HCT116 (cell line): ENCODE results near the gene TLR4. TPM values are rescaled to one million over a fixed set of nuclear protein-coding genes. Genes with fewer than 3 reads are reported as not detected.

ENCODE experiments used
- ATAC-seq: fragments of 200-7000 bp; cut with Tn5 transposase; 2 replicates; pipeline ENCODE4 v1.9.1; 2020; ENCODE audit warnings: mild to moderate bottlenecking, moderate library complexity
- BruUV-seq: library from RNA; stranded (reverse); fragments of 400-500 nt; replicated peaks from 2 replicates; lab custom pipeline; 2021; lab: Mats Ljungman, UMichigan
- CTCF ChIA-PET: fragments of 300-600 bp; sonication (Branson Sonifier 250); formaldehyde crosslinking; loops from one replicate; lab custom pipeline; 2021; ENCODE audit warnings: antibody characterized with exemption; lab: Charles Lee
- POLR2A ChIA-PET: fragments of 300-600, 350-600 bp; sonication (Branson Sonifier 250); formaldehyde crosslinking; loops from one replicate; lab custom pipeline; 2021; ENCODE audit warnings: antibody characterized with exemption; lab: Charles Lee
- RAD21 ChIA-PET, 2 experiments: fragments of 300-600 bp; sonication (Branson Sonifier 250); formaldehyde crosslinking; loops; one replicate each; lab custom pipeline; 2023; ENCODE audit warnings: low total read pairs in 2 of 2; ENCODE audit not compliant: uncharacterized antibody in 2 of 2, unreplicated experiment in 2 of 2, low non-redundant PET in 1 of 2; lab: Charles Lee
- DNase-seq: peaks from one replicate; pipeline ENCODE4 v3.0.0-alpha.2; 2010; ENCODE audit warnings: low read depth, low spot score
- H2AFZ ChIP-seq: fragments of 200-600 bp; shearing (Covaris generic), sonication (generic); 2 replicates; pipeline ENCODE4 v1.6.1; 2017; ENCODE audit warnings: low read depth, mixed run types, mixed read lengths, antibody characterized with exemption, low read length; ENCODE audit not compliant: poor library complexity, severe bottlenecking
- H3K27ac ChIP-seq: 2 replicates; pipeline ENCODE4 v1.5.1; 2012; ENCODE audit warnings: low read depth, low read length
- H3K27me3 ChIP-seq: fragments of 200-600 bp; sonication (generic); 2 replicates; pipeline ENCODE4 v1.6.1; 2016; ENCODE audit warnings: mixed run types, low read length, mixed read lengths; ENCODE audit not compliant: insufficient read depth
- H3K36me3 ChIP-seq, 2 experiments: fragments of 200-500 bp in 1 of 2; fragments of 200-600 bp in 1 of 2; sonication (Bioruptor generic) in 1 of 2; sonication (generic) in 1 of 2; 2 replicates each; pipeline versions ENCODE4 v1.5.1 to v1.6.1; 2014 to 2016; ENCODE audit warnings: low read length in 2 of 2, inconsistent platforms in 1 of 2, mixed read lengths in 1 of 2, mixed run types in 1 of 2; ENCODE audit not compliant: insufficient read depth in 2 of 2, control insufficient read depth in 1 of 2
- H3K4me1 ChIP-seq, 2 experiments: fragments of 200-600 bp in 1 of 2; sonication (generic) in 1 of 2; 2 replicates each; pipeline versions ENCODE4 v1.5.1 to v1.6.1; 2012 to 2017; ENCODE audit warnings: low read length in 2 of 2, inconsistent platforms in 1 of 2, mild to moderate bottlenecking in 1 of 2, mixed read lengths in 1 of 2, mixed run types in 1 of 2, moderate library complexity in 1 of 2; ENCODE audit not compliant: insufficient read depth in 2 of 2, control insufficient read depth in 1 of 2
- H3K4me2 ChIP-seq: fragments of 200-600 bp; sonication (generic); 2 replicates; pipeline ENCODE4 v1.6.1; 2017; ENCODE audit warnings: mixed run types, low read length, mixed read lengths
- H3K4me3 ChIP-seq, 2 experiments: fragments of 200-600 bp in 1 of 2; sonication (generic) in 1 of 2; replicated peaks in 1 of 2; 2 replicates each; pipeline ENCODE4 v1.5.1; 2011 to 2016; ENCODE audit warnings: low read length in 2 of 2, control low read depth in 1 of 2, low read depth in 1 of 2, mild to moderate bottlenecking in 1 of 2, mixed read lengths in 1 of 2, mixed run types in 1 of 2
- H3K79me2 ChIP-seq: fragments of 200-600 bp; sonication (generic); 2 replicates; pipeline ENCODE4 v1.6.1; 2017; ENCODE audit warnings: mild to moderate bottlenecking, mixed run types, low read length, moderate library complexity, mixed read lengths; ENCODE audit not compliant: insufficient read depth
- H3K9ac ChIP-seq: fragments of 200-600 bp; sonication (generic); 2 replicates; pipeline ENCODE4 v1.6.1; 2016; ENCODE audit warnings: low read length, mixed read lengths
- H3K9me2 ChIP-seq: fragments of 200-600 bp; sonication (generic), shearing (Covaris generic); 2 replicates; pipeline ENCODE4 v1.6.1; 2017; ENCODE audit warnings: mixed run types, mild to moderate bottlenecking, moderate library complexity; ENCODE audit not compliant: insufficient read depth
- H3K9me3 ChIP-seq, 2 experiments: fragments of 200-500 bp in 1 of 2; fragments of 200-600 bp in 1 of 2; sonication (Bioruptor generic) in 1 of 2; sonication (generic) in 1 of 2; 2 replicates each; pipeline ENCODE4 v1.6.1; 2014 to 2017; ENCODE audit warnings: low read length in 2 of 2, mixed read lengths in 2 of 2, inconsistent platforms in 1 of 2, low read depth in 1 of 2, mild to moderate bottlenecking in 1 of 2, mixed run types in 1 of 2, moderate library complexity in 1 of 2; ENCODE audit not compliant: control insufficient read depth in 1 of 2, insufficient read depth in 1 of 2
- H4K20me1 ChIP-seq: fragments of 200-600 bp; sonication (generic), shearing (Covaris generic); 2 replicates; pipeline ENCODE4 v1.6.1; 2017; ENCODE audit warnings: mixed run types, mild to moderate bottlenecking, moderate library complexity; ENCODE audit not compliant: insufficient read depth
- CEBPB ChIP-seq: IDR thresholded peaks from 2 replicates; pipeline ENCODE4 v1.6.1; 2012; ENCODE audit warnings: low read depth
- EGR1 ChIP-seq: IDR thresholded peaks from 2 replicates; pipeline ENCODE4 v1.6.1; 2012; ENCODE audit warnings: low read depth
- EZH2 ChIP-seq: fragments of 200-600 bp; sonication (generic); IDR thresholded peaks from 2 replicates; pipeline ENCODE4 v1.6.1; 2017; ENCODE audit warnings: antibody characterized with exemption, mixed run types
- EZH2phosphoT487 ChIP-seq: fragments of 200-600 bp; IDR thresholded peaks from 2 replicates; pipeline ENCODE4 v1.6.1; 2018; ENCODE audit warnings: antibody characterized with exemption, borderline replicate concordance
- FOSL1 ChIP-seq: IDR thresholded peaks from 2 replicates; pipeline ENCODE4 v1.6.1; 2012; ENCODE audit warnings: low read depth
- MAX ChIP-seq: IDR thresholded peaks from 2 replicates; pipeline ENCODE4 v1.6.1; 2012
- REST ChIP-seq: IDR thresholded peaks from 2 replicates; pipeline ENCODE4 v1.6.1; 2012; ENCODE audit warnings: low read depth
- SIN3A ChIP-seq: IDR thresholded peaks from 2 replicates; pipeline ENCODE4 v1.6.1; 2012; ENCODE audit warnings: low read depth
- SRF ChIP-seq: IDR thresholded peaks from 2 replicates; pipeline ENCODE4 v1.6.1; 2012; ENCODE audit warnings: low read depth
- TCF7L2 ChIP-seq: IDR thresholded peaks from 2 replicates; pipeline ENCODE4 v1.7.0; 2011; ENCODE audit warnings: borderline replicate concordance, inconsistent platforms; ENCODE audit not compliant: insufficient read depth, insufficient read length; ENCODE audit errors: extremely low read depth
- ZBTB33 ChIP-seq: IDR thresholded peaks from 2 replicates; pipeline ENCODE4 v1.6.1; 2011; ENCODE audit warnings: mild to moderate bottlenecking, low read length, moderate library complexity; ENCODE audit not compliant: insufficient replicate concordance; ENCODE audit errors: extremely low read depth
- ZFX ChIP-seq: fragments of 450-650 bp; IDR thresholded peaks from 2 replicates; pipeline ENCODE4 v1.6.1; 2017
- intact Hi-C: fragments of 100-400 bp; cut with micrococcal nuclease; formaldehyde crosslinking; loops from 2 replicates; pipeline ENCODE4 v1.10.0; 2022
- total RNA-seq: library from RNA; stranded (reverse); gene quantifications from one replicate; pipeline ENCODE4 v1.2.1, GENCODE V29; 2021; ENCODE audit not compliant: unreplicated experiment

TLR4 gene
- total RNA-seq, 1 experiment from 2014 or later = 0.10 TPM

GRCh38 chr9:117665601-117666385 is 38.4 kb upstream of the TLR4 start:
- ChIA-PET CTCF (no interaction called here), RAD21 (no interaction called here), POLR2A (no interaction called here)
- BruUV-seq = no TSS peak
- Histone ChIP-seq H3K9me2 (no peaks in the 10 kb centered on the region), H3K9me3 (peaks cover 0 to 13% of the 10 kb centered on the region in 2 experiments; a peak in 2 of 4 replicates), H3K79me2 (no peaks in the 10 kb centered on the region), H3K4me2 (no peak overlapping the region), H3K27me3 (no peaks in the 10 kb centered on the region), H3K4me3 (no peak overlapping the region), H3K9ac (no peak overlapping the region), H3K4me1 (no peaks in the 10 kb centered on the region), H2AFZ (no peak overlapping the region), H4K20me1 (no peaks in the 10 kb centered on the region), H3K36me3 (no peaks in the 10 kb centered on the region), H3K27ac (no peak overlapping the region)
- no peak for TF ChIP-seq ZFX
- TF ChIP-seq SIN3A = no peak
- no peak for TF ChIP-seq MAX
- TF ChIP-seq FOSL1 = no peak
- no peak for TF ChIP-seq EZH2phosphoT487
- no peak for TF ChIP-seq CEBPB
- TF ChIP-seq EZH2 = no peak
- no peak for TF ChIP-seq SRF
- no peak for TF ChIP-seq EGR1
- TF ChIP-seq TCF7L2 = no peak
- no peak for TF ChIP-seq REST
- TF ChIP-seq ZBTB33 = no peak
- DNase-seq (no peak), ATAC-seq (no peak)
- intact Hi-C loops = no loop called here
